ENCODE measurements around the gene PHKA2. TPM values are rescaled to one million over a fixed set of nuclear protein-coding genes. Genes with fewer than 3 reads are reported as not detected.

PHKA2 gene
- total and polyA plus RNA-seq, 2 of the 4 experiments (the other 2 are of a cell fraction) = 10.0 to 21.5 TPM

DNA sequence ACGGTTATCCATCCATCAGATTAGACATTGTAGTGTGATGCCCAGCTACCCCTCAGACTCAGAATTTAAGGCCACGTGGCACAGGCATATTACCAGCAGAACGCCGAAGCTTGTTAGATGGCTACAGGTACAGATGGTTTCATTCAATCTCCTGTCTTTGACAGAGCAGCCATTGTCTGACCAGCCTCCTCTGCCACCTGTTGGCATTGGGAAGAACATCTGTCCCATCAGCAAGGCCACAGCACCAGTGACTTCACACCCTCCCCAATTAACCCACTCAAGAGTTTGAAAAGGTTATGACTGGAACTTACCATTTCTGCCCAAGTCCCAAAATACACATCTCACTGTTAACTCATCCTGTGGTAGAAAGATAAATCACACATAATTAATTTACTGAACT is 22.0 kb upstream of the PHKA2 start:
- dilution Hi-C loops (cut with HindIII; ENCODE audit: low sequenced_read_pairs, unreplicated experiment) (no loop called here), in situ Hi-C loops (cut with MboI; ENCODE audit: low sequenced_read_pairs) (no loop called here), intact Hi-C loops (cut with micrococcal nuclease) (no loop called here)
- H2BK120ac ChIP-seq (ENCODE audit: low read depth, low read length) = no peak overlapping the region
- whole genome bisulfite sequencing, 2 experiments (ENCODE audit: extremely low coverage in 2 of 2, insufficient read length in 1 of 2) = no CpG with 5 or more reads among the region's 4 CpGs
- H3K27me3 ChIP-seq (ENCODE audit: control insufficient read depth, insufficient read depth, low read length) = no peaks in the 10 kb centered on the region
- no peak overlapping the region for H3K4ac ChIP-seq (ENCODE audit: low read depth, low read length)
- no peak overlapping the region for H3K4me3 ChIP-seq (ENCODE audit: insufficient read depth, low read depth, low read length)
- no peak overlapping the region for H3K23ac ChIP-seq (ENCODE audit: low read depth, low read length)
- H3K27ac ChIP-seq (ENCODE audit: insufficient read depth, low read length) = no peak overlapping the region
- H3K9me3 ChIP-seq (ENCODE audit: control insufficient read depth, insufficient read depth, low read length) = no peaks in the 10 kb centered on the region
- H2BK20ac ChIP-seq (ENCODE audit: low read depth, low read length) = no peak overlapping the region
- no TSS peak for BruUV-seq (replicated peaks)
- no peak overlapping the region for H2BK5ac ChIP-seq (ENCODE audit: low read depth, low read length, poor library complexity, severe bottlenecking)
- no peak for TF ChIP-seq SMC3 (IDR thresholded peaks at IDR 0.05; ENCODE audit: low read depth, low read length)
- TF ChIP-seq CEBPB (IDR thresholded peaks at IDR 0.05; ENCODE audit: low read depth, low read length) = no peak
- TF ChIP-seq FOS (IDR thresholded peaks at IDR 0.05; ENCODE audit: low read depth, low read length) = no peak
- no peak for TF ChIP-seq MAFK (IDR thresholded peaks at IDR 0.05; ENCODE audit: low read depth, low read length)
- TF ChIP-seq POLR2A (IDR thresholded peaks at IDR 0.05; ENCODE audit: low read depth, low read length) = no peak
- no peak for TF ChIP-seq MXI1 (IDR thresholded peaks at IDR 0.05; ENCODE audit: borderline replicate concordance, low read depth, low read length)
- TF ChIP-seq, protein P1, sequence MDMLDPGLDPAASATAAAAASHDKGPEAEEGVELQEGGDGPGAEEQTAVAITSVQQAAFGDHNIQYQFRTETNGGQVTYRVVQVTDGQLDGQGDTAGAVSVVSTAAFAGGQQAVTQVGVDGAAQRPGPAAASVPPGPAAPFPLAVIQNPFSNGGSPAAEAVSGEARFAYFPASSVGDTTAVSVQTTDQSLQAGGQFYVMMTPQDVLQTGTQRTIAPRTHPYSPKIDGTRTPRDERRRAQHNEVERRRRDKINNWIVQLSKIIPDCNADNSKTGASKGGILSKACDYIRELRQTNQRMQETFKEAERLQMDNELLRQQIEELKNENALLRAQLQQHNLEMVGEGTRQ (IDR thresholded peaks at IDR 0.05; ENCODE audit: low read depth, low read length) = no peak
- TF ChIP-seq CHD1 (IDR thresholded peaks at IDR 0.05; ENCODE audit: low read depth, low read length) = no peak
- no peak for TF ChIP-seq NFE2L2 (IDR thresholded peaks at IDR 0.05; ENCODE audit: low read depth, low read length)
- TF ChIP-seq BHLHE40 (IDR thresholded peaks at IDR 0.05; ENCODE audit: low read depth, low read length) = no peak
- TF ChIP-seq, protein P2, sequence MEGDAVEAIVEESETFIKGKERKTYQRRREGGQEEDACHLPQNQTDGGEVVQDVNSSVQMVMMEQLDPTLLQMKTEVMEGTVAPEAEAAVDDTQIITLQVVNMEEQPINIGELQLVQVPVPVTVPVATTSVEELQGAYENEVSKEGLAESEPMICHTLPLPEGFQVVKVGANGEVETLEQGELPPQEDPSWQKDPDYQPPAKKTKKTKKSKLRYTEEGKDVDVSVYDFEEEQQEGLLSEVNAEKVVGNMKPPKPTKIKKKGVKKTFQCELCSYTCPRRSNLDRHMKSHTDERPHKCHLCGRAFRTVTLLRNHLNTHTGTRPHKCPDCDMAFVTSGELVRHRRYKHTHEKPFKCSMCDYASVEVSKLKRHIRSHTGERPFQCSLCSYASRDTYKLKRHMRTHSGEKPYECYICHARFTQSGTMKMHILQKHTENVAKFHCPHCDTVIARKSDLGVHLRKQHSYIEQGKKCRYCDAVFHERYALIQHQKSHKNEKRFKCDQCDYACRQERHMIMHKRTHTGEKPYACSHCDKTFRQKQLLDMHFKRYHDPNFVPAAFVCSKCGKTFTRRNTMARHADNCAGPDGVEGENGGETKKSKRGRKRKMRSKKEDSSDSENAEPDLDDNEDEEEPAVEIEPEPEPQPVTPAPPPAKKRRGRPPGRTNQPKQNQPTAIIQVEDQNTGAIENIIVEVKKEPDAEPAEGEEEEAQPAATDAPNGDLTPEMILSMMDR (conservative IDR thresholded peaks at IDR 0.05; ENCODE audit: low read depth, low read length) = no peak
- ChIA-PET CTCF (no interaction called here), POLR2A (ENCODE audit: unreplicated experiment) (no interaction called here)
- H3K79me1 ChIP-seq (ENCODE audit: low read depth in 1 of 2, low read length in 2 of 2) = peaks cover 0 to 4% of the 10 kb centered on the region in 2 experiments; a peak in 1 of 4 replicates
- ATAC-seq (ENCODE audit: low read depth) = no peak
- no peak overlapping the region for H3K4me2 ChIP-seq (ENCODE audit: low read depth, low read length)
- H2AK9ac ChIP-seq (replicated peaks; ENCODE audit: low read depth, low read length, poor library complexity) = no peak overlapping the region
- H4K5ac ChIP-seq (ENCODE audit: low read depth, low read length) = no peak overlapping the region
- H3K14ac ChIP-seq (replicated peaks; ENCODE audit: low read depth, low read length) = no peak overlapping the region
- H3K18ac ChIP-seq (ENCODE audit: low read depth, low read length) = no peak overlapping the region
- no peaks in the 10 kb centered on the region for H3K9me1 ChIP-seq (ENCODE audit: insufficient read depth, low read length)
- no peaks in the 10 kb centered on the region for H4K20me1 ChIP-seq (ENCODE audit: insufficient read depth, low read length)
- H2AK5ac ChIP-seq (ENCODE audit: low read depth, low read length) = no peak overlapping the region
- H2BK15ac ChIP-seq (ENCODE audit: low read depth, low read length) = no peak overlapping the region
- no peak overlapping the region for H3K56ac ChIP-seq (ENCODE audit: extremely low read depth, insufficient read depth, low read length)
- H3K9ac ChIP-seq (ENCODE audit: low read depth, low read length) = no peak overlapping the region
- H2AFZ ChIP-seq (replicated peaks; ENCODE audit: low read length, poor library complexity) = no peak overlapping the region
- H4K91ac ChIP-seq (ENCODE audit: insufficient read depth, low read depth, low read length) = no peak overlapping the region
- H3K36me3 ChIP-seq (ENCODE audit: control insufficient read depth, insufficient read depth, low read length) = no peaks in the 10 kb centered on the region; the same call in 1 of the 2 replicates
- H3K4me1 ChIP-seq (ENCODE audit: control insufficient read depth, insufficient read depth, low read length) = no peaks in the 10 kb centered on the region
- DNase-seq = no peak
- H4K8ac ChIP-seq (ENCODE audit: low read depth in 2 of 2, low read length in 2 of 2) = no peak overlapping the region
